Small intestine (tissue), 7 donors: ENCODE measurements around the gene MYO15B. TPM values are rescaled to one million over a fixed set of nuclear protein-coding genes. Genes with fewer than 3 reads are reported as not detected.

Experiments used
- DNase-seq, 2 donors: peaks; one replicate each; pipeline versions ENCODE4 v3.0.0 to v3.0.0-alpha.2; 2013
- FAIRE-seq: peaks from 2 replicates; lab custom pipeline; 2012; peaks lifted over from hg19 to GRCh38; lab: Jason Lieb, UNC
- H3K27ac ChIP-seq, 3 donors: one replicate each; pipeline ENCODE4 v1.5.1; 2013; ENCODE audit warnings: low read length in 2 of 3, mild to moderate bottlenecking in 2 of 3, control low read depth in 1 of 3, inconsistent platforms in 1 of 3, low read depth in 1 of 3, moderate library complexity in 1 of 3
- H3K27me3 ChIP-seq, 3 donors: one replicate each; pipeline ENCODE4 v1.6.1; 2013; ENCODE audit warnings: low read length in 3 of 3, inconsistent platforms in 1 of 3; ENCODE audit not compliant: control insufficient read depth in 3 of 3, insufficient read depth in 3 of 3
- H3K36me3 ChIP-seq, 3 donors: one replicate each; pipeline ENCODE4 v1.6.1; 2013; ENCODE audit warnings: low read length in 3 of 3, inconsistent platforms in 1 of 3, low read depth in 1 of 3, mild to moderate bottlenecking in 1 of 3, moderate library complexity in 1 of 3; ENCODE audit not compliant: control insufficient read depth in 3 of 3, insufficient read depth in 2 of 3
- H3K4me1 ChIP-seq, 3 donors: one replicate each; pipeline ENCODE4 v1.6.1; 2013; ENCODE audit warnings: low read length in 2 of 3, inconsistent platforms in 1 of 3, low read depth in 1 of 3, mild to moderate bottlenecking in 1 of 3, moderate library complexity in 1 of 3; ENCODE audit not compliant: control insufficient read depth in 3 of 3, insufficient read depth in 2 of 3
- H3K4me3 ChIP-seq, 3 donors: one replicate each; pipeline ENCODE4 v1.5.1; 2013; ENCODE audit warnings: low read length in 3 of 3, control low read depth in 1 of 3, inconsistent platforms in 1 of 3, low read depth in 1 of 3, mild to moderate bottlenecking in 1 of 3, moderate library complexity in 1 of 3
- H3K9me3 ChIP-seq, 2 donors: one replicate each; pipeline ENCODE4 v1.6.1; 2013; ENCODE audit warnings: low read depth in 1 of 2, low read length in 1 of 2; ENCODE audit not compliant: control insufficient read depth in 2 of 2, insufficient read depth in 1 of 2
- WGBS, 3 donors: extraction: QIAGEN DNeasy Blood & Tissue Kit; methylation state at CpG; one replicate each; pipeline ENCODE4 v1.1.7; 2013; 5-methylcytosine and 5-hydroxymethylcytosine counted together
- polyA plus RNA-seq, 4 donors: library from polyadenylated mRNA; stranded (reverse) in 3 of 4; unstranded in 1 of 4; fragments of 200-250 nt in 3 of 4; fragments of 120-200 nt in 1 of 4; gene quantifications; one replicate each; pipeline versions ENCODE4 v1.2.1 to v1.2.3, GENCODE V29; 2013
- donor health status: healthy with polysubstance abuse.
- donor health status: control.
- donor health status: control.
- donor health status: Bipolar disorder and iron deficiency.
- donor health status: healthy.

MYO15B gene
- polyA plus RNA-seq, 4 donors, result 279 to 3,618 (median 1,437) TPM

DNA sequence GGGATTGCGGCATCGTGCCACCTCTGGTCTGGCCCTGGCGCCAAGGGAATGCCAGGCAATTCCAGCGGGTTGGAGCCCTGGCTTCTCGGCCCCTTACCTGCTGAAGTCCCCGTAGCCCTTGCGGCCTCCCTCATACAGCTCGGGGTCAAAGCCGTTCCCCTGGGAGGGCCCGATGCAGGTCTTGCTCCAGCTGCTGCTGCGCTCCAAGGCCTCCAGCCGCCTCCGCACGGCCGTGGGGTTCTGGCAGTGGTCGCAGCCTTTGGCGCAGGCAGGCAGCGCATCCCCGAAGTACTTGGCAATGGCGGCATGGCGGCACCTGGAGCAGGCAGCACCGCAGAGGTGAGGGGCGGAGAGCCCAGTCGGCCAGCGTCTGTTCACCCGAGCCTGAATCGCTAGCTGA is 43.8 kb downstream of the MYO15B start:
- Histone ChIP-seq H3K4me3 (no peak overlapping the region), H3K36me3 (peaks cover 7 to 78% (median 8%) of the 10 kb centered on the region in 3 donors), H3K27me3 (no peaks in the 10 kb centered on the region), H3K9me3 (no peaks in the 10 kb centered on the region), H3K27ac (no peak overlapping the region), H3K4me1 (peaks cover 0 to 44% (median 0%) of the 10 kb centered on the region in 3 donors)
- FAIRE-seq, result no peak
- DNase-seq, result no peak
- WGBS, 3 donors, result 93 to 97% (median 93%) methylated on average over 27 of the region's 27 CpGs

- peaks cover 0 to 76% (median 0%) of the 10 kb centered on the region in 3 donors for H3K36me3 ChIP-seq
- no peaks in the 10 kb centered on the region for H3K9me3 ChIP-seq
- DNase-seq, result no peak
- H3K4me3 ChIP-seq, result no peak overlapping the region
- peak overlapping the region; percentile 10 to 89 (median 26) for H3K27ac ChIP-seq
- 79 to 83% (median 80%) methylated on average over 12 of the region's 12 CpGs for WGBS, 3 donors
- peaks cover 0 to 54% (median 4%) of the 10 kb centered on the region in 3 donors for H3K4me1 ChIP-seq
- FAIRE-seq, result no peak
- H3K27me3 ChIP-seq, result no peaks in the 10 kb centered on the region
Observed at GRCh38 chr17:75632428-75632827, 44.8 kb downstream of the MYO15B start.

DNA sequence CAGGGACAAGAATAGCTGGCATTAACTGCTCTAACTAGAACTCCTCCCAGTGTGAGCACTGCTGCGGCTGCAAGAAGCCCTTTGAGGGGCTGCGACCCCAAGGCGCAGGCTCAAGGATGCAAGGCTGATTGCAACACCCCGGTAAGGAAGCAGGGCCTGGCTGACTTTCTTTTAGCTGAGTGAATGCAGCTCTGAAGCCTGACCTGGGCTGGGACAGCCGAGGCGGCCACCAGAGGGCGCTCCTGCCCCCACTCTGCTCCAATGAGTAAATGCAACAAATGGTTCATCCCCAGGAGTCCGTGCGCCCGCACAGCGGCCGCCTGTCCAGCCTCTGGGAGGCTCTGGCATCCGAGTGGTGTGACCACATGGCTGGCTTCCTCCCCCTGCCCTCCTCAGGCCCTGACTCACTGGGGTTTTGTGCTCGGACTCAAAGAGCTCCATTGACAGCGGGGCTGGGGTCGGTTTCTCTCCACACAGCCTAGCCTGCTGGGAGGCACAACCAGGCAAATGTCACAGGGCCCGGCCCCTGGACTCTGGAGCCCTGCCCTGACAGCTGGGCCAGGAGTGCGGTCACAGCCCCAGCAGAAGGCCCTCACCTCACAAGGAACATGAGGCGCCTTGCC is 45.4 kb downstream of the MYO15B start, which contains the start of gene SMIM5:
Gene SMIM5, plus strand, starts transcription at position 572 of the 623 bp plus-strand sequence. CDS start 6,768 bp downstream, outside the sequence.
- FAIRE-seq (no peak), DNase-seq (peak; percentile 79 to 93)
- H3K4me3 ChIP-seq, result peak within 1 kb of the TSS in 1 of 3 donors; percentile 7
- no peaks in the 10 kb centered on the region for H3K9me3 ChIP-seq
- 9 to 15% (median 14%) methylated on average over 19 of the region's 19 CpGs for whole genome bisulfite sequencing, 3 donors
- peaks cover 0 to 59% (median 4%) of the 10 kb centered on the region in 3 donors for H3K4me1 ChIP-seq
- peaks cover 0 to 78% (median 0%) of the 10 kb centered on the region in 3 donors for H3K36me3 ChIP-seq
- peak within 1 kb of the TSS; percentile 57 to 89 (median 89) for H3K27ac ChIP-seq
- H3K27me3 ChIP-seq, result no peaks in the 10 kb centered on the region

GRCh38 chr17:75633486-75634375 is 46.1 kb downstream of the MYO15B start:
- DNase-seq (peak; percentile 90 to 95), FAIRE-seq (no peak)
- peaks cover 0 to 59% (median 4%) of the 10 kb centered on the region in 3 donors for H3K4me1 ChIP-seq
- WGBS, 3 donors, result 8 to 17% (median 13%) methylated on average over 26 to 27 of the region's 27 CpGs
- H3K27ac ChIP-seq, result peak overlapping the region; percentile 57 to 89 (median 89)
- H3K4me3 ChIP-seq, result peak overlapping the region in 1 of 3 donors; percentile 7
- H3K36me3 ChIP-seq, result peaks cover 0 to 77% (median 0%) of the 10 kb centered on the region in 3 donors
- no peaks in the 10 kb centered on the region for H3K9me3 ChIP-seq
- no peaks in the 10 kb centered on the region for H3K27me3 ChIP-seq

DNA sequence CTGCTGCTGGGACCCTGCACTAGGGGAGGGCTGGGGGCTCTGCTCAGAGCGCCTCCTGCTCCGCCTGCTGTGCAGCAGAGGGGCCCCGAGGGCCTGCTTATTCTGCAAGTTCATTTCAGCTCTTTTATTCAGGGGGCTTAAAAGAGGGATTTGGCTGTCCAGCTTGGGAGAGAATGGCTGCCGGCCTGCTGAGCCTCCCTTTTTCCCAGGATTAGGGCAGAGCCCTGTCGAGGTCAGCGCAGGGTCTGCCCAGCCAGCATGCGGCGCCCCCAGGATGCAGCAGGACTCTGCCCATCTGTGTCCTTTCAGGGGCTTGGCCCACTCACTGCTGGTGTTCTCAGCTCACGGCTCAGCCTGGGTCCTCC is 46.8 kb downstream of the MYO15B start:
- WGBS, 3 donors, result 81 to 90% (median 83%) methylated on average over 8 to 9 of the region's 9 CpGs
- DNase-seq, result no peak
- Histone ChIP-seq H3K27me3 (no peaks in the 10 kb centered on the region), H3K9me3 (no peaks in the 10 kb centered on the region), H3K4me1 (peaks cover 0 to 61% (median 4%) of the 10 kb centered on the region in 3 donors), H3K27ac (peak overlapping the region; percentile 0 to 89 (median 89)), H3K36me3 (peaks cover 0 to 77% (median 0%) of the 10 kb centered on the region in 3 donors), H3K4me3 (peak overlapping the region in 1 of 3 donors; percentile 7)
- FAIRE-seq, result no peak

- no peaks in the 10 kb centered on the region for H3K9me3 ChIP-seq
- H3K27me3 ChIP-seq, result no peaks in the 10 kb centered on the region
- H3K4me1 ChIP-seq, result peaks cover 0 to 68% (median 5%) of the 10 kb centered on the region in 3 donors
- H3K36me3 ChIP-seq, result peaks cover 0 to 77% (median 3%) of the 10 kb centered on the region in 3 donors
- FAIRE-seq (no peak), DNase-seq (no peak)
- peak overlapping the region; percentile 16 to 89 (median 65) for H3K27ac ChIP-seq
- H3K4me3 ChIP-seq, result peak overlapping the region in 1 of 3 donors; percentile 1
- 64 to 80% (median 77%) methylated on average over 20 of the region's 20 CpGs for WGBS, 3 donors
Observed at GRCh38 chr17:75634754-75635609, 47.4 kb downstream of the MYO15B start.

DNA sequence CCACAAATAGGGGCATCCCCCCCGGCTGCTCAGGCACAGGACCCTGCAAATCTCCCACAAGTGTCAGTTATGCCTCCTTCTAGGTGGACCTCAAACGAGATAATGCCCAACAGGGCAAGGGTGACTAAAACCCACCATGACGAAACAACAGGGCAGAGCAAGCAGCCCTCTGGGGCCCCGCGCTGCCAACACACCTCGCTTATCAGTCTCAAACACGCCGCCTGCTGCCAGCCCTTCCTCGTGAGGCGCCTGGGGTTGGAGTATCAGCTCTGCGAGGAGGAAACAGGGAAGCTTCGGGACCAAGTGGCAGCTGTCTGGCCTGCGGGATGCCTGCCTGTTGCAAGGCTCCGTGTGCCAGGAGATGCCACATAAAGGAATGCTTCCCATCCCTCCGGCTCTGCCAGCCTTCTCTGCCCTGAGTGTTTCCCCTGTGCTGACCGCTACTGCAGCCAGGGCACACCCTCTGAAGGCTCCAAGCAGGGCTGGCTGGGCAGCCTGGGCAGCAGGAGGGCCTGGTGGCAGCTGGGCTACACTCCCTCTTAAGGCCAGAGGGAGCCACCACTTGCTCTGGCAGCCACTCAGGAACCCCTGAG is 48.1 kb downstream of the MYO15B start:
- peaks cover 0 to 75% (median 6%) of the 10 kb centered on the region in 3 donors for H3K4me1 ChIP-seq
- WGBS, 3 donors, result 8 to 65% (median 43%) methylated on average over 15 to 16 of the region's 16 CpGs
- peak overlapping the region; percentile 24 to 89 (median 65) for H3K27ac ChIP-seq
- no peaks in the 10 kb centered on the region for H3K27me3 ChIP-seq
- DNase-seq, result peak; percentile 90 to 91
- H3K36me3 ChIP-seq, result peaks cover 0 to 76% (median 3%) of the 10 kb centered on the region in 3 donors
- FAIRE-seq, result no peak
- no peak overlapping the region for H3K4me3 ChIP-seq
- no peaks in the 10 kb centered on the region for H3K9me3 ChIP-seq
